Measurements from ENCODE around the gene RCAN3.
"Not testable (repeated sequence)": the region's sequence is repeated elsewhere in the genome, so short reads cannot be mapped to it uniquely, and the experiment has no call there.

Gene RCAN3

DNA sequence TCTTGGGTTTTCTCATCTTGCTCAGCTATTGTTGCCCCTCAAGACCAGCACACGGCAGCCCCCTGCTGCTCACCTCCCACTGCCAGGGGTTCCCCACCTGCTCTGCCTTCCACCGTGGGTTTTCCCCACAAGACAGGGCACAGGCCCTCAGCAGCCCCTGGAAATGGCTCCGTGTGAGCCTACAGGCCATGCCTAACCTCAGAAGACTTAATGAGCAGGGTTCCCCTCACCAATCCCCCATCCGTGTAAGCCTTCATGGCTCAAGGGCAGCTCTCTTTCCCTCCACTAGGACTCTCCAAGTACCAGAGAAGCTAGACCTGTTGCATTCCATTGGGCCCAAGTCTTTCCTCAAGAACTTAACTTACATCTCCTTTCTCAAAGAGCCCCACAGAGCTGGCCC, 18.4 kb upstream of the RCAN3 start:
- in situ Hi-C loops (cut with MboI; ENCODE audit: low sequenced_read_pairs) = no loop called here

DNA sequence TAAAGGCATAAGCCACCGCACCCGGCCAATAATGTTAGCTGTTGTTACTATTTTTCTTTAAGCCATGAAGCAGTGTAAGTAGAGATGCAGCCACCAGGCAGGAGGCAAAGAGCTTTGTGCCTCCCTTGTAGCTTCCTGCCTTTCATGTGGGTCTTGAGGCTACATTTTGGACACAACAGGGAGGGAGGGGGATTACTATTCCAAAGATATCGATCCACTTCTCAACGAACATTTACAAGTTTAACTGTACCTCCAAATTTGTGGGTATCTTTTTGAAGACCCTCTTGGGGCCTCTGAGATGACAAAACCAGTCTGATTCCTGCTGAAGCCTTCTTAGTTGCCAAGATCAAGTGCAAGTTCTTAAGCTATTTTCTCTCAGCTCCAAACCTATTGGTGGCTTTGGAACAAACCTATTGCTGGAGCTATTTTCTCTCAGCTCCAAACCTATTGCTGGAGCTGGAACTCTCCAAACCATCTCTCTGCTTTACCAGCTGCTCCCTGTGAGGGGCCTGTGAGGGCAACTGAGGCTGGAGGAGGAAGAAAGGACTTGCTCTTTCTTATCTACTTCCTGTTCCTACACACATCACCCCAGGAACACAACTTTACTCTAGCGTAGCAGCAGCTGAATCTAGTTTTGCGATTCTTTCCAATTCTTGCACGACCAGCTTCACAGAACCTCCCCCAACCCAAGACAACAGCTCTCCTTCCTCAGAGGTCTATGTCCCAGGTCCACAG, 16.1 kb upstream of the RCAN3 start:
- in situ Hi-C loops (cut with MboI; ENCODE audit: low sequenced_read_pairs) = no loop called here

DNA sequence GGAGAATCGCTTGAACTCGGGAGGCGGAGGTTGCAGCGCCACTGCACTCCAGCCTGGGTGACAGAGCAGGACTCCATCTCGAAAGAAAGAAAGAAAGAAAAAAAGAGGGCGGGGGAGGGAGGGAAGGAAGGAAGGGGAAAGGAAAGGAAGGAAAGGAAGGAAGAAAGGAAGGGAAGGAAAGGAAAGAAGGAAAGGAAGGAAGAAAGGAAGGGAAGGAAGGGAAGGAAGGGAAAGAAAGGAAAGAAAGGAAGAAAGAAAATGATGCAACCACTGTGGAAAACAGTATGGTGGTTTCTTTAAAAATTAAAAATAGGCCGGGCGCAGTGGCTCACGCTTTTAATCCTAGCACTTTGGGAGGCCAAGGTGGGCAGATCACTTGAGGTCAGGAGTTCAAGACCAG, 15.2 kb upstream of the RCAN3 start:
- in situ Hi-C loops (cut with MboI; ENCODE audit: low sequenced_read_pairs) = no loop called here

DNA sequence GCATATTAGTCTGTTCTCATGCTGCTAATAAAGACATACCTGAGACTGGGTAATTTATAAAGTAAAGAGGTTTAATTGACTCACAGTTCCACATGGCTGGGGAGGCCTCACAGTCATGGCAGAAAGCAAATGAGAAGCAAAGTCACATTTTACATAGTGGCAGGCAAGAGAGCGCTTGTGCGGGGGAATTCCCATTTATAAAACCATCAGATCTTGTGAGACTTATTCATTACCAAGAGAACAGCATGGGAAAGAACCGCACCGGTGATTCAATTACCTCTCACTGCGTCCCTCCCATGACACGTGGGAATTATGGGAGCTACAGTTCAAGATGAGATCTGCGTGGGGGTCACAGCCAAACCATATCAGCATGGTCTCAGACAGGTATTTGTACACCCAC, 14.5 kb upstream of the RCAN3 start:
- in situ Hi-C loops (cut with MboI; ENCODE audit: low sequenced_read_pairs) = not testable (repeated sequence)

DNA sequence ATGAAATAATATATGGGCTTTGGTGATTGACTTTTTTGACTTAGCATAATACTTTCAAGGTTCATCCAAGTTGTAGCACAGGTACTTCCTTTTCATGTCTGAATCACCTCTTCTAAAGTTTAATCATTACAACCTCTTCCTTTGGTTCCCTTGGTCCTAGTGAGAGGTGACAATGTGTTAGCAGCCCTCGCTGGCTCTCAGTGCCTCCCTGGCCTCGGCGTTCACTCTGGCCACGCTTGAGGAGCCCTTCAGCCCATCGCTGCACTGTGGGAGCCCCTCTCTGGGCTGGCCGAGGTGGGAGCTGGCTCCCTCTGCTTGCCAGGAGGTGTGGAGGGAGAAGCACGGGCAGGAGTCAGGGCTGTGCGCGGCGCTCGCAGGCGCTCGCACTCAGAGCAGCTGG, 13.0 kb upstream of the RCAN3 start:
- in situ Hi-C loops (cut with MboI; ENCODE audit: low sequenced_read_pairs) = no loop called here

DNA sequence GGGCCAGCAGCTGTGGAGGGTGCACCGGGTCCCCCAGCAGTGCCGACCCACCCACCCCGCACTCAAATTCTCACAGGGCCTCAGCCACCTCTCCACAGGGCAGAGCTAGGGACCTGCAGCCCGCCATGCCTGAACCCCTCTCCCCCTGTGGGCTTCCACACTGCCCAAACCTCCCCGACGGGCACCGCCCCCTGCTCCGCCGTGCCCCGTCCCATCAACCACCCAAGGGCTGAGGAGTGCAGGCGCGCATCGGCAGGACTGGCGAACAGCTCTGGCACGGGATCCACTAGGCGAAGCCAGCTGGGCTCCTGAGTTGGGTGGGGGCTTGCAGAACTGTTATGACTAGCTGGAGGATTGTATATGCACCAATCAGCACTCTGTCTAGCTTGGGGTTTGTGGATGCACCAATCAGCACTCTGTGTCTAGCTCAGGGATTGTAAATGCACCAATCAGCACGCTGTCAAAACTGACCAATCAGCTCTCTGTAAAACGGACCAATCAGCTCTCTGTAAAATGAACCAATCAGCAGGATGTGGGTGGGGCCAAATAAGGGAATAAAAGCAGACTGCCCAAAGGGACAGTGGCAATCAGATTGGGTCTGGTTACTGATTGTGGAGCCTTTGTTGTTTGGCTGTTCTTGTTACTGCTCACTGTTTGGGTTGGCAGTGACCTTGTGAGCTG, 12.4 kb upstream of the RCAN3 start:
- in situ Hi-C loops (cut with MboI; ENCODE audit: low sequenced_read_pairs) = no loop called here

DNA sequence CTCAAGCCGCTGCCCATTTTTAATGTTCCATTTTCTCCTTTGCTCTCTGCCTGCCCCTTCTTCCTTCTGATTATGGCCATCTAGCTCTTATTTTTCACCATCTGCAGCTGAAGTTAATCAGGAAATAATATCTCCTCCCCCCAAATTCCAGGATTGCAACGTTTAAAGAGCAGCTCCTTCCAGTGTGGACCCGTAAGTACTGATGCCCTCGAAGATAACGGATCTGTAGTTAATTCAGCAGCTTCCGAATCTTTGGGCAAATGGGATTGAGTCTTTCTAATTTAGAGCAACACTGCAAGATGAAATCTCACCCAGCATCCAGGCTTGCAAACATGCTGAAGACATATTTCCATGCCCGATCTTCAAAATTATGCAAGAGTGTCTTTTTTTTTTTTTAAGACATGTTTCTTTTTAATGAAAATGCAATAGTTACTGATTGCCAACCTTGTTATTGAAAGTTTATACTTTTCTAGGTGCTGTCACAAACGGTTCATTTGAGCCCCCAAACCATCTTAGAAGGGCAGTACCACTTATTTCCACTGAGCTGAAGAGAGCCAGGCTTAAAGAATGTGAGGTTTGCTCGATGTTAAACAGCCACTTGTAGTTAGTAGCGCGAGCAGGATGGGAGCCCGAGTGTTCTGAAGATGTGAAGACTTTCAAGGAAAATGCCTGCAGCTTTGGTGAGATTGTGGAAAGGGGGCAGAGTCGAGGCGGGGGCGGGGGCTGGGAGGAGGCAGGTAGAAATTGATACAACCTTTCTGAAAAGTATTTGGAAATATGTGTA, 10.9 kb upstream of the RCAN3 start:
- in situ Hi-C loops (cut with MboI; ENCODE audit: low sequenced_read_pairs) = no loop called here

DNA sequence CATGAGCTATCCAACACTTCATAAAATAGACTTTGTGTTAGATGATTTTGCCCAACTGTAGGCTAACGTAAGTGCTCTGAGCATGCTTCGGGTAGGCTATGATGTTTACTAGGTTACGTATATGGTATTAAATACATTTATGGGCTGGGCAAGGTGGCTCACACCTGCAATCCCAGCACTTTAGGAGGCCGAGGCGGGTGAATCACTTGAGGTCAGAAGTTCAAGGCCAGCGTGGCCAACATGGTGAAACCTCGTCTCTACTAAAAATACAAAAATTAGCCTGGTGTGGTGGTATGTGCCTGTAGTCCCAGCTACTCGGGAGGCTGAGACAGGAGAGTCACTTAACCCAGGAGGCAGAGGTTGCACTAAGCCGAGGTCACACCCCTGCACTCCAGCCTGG, 9.7 kb upstream of the RCAN3 start:
- in situ Hi-C loops (cut with MboI; ENCODE audit: low sequenced_read_pairs) = not testable (repeated sequence)

DNA sequence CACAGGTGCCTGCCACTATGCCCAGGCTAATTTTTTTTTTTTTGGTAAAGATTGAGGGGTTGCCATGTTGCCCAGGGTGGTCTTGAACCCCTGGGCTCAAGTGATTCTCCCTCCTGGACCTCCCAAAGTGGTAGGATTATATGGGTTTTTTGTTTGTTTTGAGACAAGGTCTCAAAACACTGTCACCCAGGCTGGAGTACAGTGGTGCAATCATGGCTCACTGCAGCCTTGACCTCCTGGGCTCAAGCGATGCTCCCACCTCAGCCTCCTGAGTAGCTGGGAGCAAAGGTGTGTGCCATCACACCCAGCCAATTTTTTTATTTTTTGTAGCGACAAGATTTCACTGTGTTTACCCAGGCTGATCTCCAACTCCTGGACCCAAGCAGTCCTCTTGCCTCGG, 8.9 kb upstream of the RCAN3 start:
- in situ Hi-C loops (cut with MboI; ENCODE audit: low sequenced_read_pairs) = no loop called here

DNA sequence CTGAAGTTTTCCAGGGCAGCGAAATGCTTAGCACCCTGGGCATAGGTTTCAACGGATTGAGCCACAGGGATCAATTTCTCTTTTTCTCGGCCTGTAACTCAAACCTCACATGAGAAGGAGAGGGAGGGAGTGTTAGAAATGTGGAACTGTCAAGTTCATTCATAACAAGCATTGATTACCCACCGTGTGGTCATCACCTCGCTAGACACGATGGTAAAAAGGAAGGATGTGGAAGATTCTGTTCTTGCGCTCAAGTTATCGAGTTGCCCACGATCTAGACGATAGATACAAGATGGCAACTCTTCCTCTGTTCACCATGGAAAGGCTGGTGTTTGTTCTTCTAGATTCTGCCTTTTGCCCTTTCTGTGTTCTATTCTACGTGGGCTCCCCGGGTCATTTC, 4.0 kb upstream of the RCAN3 start:
- in situ Hi-C loops (cut with MboI; ENCODE audit: low sequenced_read_pairs) = no loop called here

DNA sequence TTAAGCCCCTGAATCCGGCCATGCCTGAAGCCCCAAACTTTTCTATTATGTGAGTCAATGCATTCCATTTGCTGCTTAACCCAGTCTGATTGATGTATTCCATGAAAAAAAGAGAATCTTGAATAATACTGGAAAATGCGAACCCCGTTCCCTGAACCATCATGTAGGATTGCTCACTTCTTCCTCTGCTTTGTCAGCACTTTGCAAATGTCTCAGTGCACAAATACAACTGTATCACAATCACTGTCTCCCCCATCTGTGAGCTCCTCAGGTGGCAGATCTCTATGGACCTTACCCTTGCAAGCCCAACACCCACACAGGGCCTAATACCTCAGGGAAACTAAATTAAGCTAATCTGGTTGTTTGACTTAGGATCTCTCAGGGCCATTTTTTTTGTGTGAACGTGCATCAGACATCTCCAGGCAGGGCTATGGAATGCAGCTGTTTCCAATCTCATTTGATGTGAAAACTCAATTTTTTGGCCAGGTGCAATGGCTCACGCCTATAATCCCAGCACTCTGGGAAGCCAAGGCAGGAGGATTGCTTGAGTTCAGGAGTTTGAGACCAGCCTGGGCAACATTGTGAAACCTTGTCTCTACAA, 2.1 kb upstream of the RCAN3 start:
- in situ Hi-C loops (cut with MboI; ENCODE audit: low sequenced_read_pairs) = no loop called here

DNA sequence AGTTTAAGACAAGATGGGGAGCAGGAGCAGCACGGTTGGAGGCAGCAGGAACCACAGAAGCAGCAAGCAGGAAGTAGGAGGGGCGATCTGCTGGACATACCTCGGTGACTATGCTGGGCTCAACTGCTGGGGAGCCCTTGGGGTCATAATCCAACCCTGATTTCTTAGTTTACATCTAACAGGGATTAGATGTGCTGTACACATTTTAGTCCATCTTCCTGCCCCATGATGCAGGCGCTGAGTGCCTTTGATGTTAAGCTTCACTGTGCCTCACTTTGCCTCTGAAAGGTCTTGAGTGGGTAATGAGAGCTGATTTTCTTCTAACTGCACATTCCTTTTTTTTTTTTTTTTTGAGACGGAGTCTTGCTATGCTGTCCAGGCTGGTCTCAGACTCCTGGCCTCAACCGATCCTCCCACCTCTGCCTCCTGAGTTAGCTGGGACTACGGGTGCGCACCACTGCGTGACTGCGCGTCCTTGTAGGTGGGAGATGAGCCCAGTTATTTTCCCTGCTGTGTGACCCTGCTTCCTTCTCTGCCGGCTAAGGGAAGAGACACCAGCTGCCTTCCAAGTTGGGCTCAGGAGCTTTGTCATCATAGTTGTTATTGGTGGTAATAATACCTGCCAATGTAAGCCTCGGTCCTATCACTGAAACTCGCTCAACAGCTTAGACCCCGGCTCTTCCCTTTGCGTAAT, 1.1 kb upstream of the RCAN3 start:
- in situ Hi-C loops (cut with MboI; ENCODE audit: low sequenced_read_pairs) = no loop called here

DNA sequence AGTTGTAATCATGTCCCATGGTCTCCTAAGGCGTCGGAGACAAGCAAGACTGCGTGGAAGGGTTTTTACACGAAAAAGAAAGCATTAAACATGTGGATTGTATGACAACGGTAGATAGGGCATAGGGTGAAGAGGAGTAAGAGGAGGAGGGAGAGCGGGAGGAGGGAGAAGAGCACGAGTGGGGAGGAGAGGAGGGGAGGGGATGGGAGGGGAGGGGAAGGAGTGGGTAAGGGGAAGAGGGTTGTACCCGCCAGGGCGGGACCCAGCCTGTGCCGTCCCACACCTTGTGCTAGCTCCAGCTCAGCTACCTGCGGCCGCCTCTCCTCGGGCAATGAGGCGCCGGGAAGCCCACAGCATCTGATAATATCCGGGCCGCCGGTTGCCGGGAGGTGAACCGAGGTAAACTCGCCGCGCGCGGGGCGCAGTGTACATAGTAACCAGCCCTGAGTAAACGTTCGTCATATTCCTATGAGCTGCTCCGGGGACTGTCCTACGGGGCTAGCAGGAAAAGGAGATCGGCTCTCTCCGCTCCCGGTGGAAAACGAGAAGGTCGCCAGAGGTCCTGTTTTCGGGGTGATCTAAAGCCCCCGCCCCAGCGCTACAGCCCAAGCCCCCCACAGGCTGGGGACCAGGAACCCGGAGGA, 449 bp upstream of the RCAN3 start:
- in situ Hi-C loops (cut with MboI; ENCODE audit: low sequenced_read_pairs) = no loop called here

DNA sequence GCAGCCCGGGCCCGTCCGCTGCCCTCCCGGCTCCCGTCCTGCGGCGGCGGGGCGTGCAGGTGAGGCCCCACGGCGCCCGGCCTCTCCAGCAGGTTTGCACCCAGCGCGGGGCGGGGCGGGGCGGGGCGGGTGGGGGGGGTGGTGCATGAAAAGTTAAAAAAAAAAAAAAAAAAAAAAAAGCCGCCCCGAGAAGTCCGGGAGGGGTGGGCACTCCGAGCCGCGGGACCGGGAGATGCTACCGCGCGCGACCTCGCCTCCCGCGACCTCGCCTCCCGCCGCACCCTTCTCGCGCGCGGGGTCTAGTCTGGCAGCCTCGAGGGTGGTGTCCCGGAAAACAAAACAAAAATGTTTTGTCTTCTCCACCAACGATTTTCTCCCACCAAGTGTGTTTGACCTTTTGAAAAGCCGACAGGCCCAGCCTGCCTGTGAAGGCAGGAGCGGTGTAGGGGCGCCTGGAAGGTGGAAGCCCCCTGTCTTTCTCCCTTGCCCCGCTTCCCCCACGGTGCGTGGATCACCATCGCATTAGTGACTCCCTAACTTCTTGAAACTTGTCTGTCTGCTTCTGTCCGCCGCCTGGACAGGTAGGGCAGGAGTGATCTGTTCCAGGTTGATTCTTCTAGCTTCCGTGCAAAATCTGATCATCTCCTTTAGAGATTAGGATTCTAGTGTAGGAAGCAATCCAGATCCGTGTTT, 569 bp downstream of the RCAN3 start:
- in situ Hi-C loops (cut with MboI; ENCODE audit: low sequenced_read_pairs) = no loop called here

DNA sequence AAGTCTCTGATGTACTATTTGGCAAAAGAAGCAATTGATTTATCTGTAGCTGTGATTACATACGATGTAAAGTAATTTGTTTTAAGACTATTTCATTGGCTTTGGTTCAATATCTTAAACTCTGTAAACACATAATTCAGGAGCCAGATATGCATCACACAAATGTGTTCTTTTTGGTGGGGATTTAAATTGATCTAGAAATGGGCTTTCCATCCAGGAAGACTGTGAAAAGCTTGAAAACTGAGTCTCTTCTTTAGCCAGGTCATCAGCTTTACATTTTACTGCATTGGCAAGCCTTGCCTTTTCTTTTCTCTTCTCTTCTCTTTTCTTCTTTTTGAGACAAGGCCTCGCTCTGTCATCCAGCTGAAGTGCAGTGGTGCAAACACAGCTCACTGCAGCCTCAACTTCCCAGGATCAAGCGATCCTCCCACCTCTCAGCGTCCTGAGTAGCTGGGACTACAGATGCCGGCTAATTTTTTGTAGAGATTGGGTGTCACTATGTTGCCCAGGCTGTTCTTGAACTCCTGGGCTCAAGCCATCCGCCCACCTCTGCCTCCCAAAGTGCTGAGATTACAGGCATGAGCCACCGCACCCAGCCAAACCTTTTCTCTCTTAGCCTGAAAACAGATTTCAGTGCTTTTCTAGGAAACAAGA, 1.4 kb downstream of the RCAN3 start:
- in situ Hi-C loops (cut with MboI; ENCODE audit: low sequenced_read_pairs) = no loop called here

DNA sequence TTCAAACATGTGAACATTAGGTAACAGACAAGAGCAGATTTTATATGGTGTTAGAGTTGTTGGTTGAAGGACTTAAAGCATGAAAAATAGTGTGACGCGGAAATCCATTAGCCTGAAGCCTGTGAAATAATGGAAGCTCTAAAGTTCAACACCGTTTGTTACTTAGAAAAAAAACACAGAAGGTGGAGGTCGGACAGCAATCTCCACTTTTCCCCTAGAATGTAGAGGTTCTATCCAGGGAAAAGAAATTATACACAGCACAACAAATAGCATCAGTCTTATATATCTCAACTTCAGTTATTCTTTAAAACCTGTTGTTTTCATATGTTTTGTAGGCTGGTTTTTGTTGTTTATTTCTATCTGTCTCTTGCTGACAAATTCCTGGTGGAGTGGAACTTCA, 1.9 kb downstream of the RCAN3 start:
- in situ Hi-C loops (cut with MboI; ENCODE audit: low sequenced_read_pairs) = no loop called here

DNA sequence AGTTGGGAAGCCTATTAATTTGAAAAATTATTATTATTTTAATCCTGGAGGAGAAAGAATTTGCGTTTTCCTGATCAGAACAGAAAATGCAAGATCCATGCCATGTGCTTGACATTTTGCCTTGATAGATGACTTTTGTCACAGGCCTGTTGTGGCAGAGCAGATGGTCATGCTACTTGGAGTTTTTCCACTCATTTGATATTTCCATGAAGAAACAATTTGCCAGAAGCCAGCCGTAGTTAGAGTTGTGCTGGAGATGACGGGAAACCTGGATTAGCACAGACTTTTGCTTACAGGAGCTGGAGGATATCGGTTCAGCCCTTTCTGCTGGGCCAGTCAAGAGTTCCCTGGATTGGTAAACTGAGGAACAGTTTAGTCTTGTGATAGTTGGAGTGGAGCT, 3.2 kb downstream of the RCAN3 start:
- in situ Hi-C loops (cut with MboI; ENCODE audit: low sequenced_read_pairs) = no loop called here

DNA sequence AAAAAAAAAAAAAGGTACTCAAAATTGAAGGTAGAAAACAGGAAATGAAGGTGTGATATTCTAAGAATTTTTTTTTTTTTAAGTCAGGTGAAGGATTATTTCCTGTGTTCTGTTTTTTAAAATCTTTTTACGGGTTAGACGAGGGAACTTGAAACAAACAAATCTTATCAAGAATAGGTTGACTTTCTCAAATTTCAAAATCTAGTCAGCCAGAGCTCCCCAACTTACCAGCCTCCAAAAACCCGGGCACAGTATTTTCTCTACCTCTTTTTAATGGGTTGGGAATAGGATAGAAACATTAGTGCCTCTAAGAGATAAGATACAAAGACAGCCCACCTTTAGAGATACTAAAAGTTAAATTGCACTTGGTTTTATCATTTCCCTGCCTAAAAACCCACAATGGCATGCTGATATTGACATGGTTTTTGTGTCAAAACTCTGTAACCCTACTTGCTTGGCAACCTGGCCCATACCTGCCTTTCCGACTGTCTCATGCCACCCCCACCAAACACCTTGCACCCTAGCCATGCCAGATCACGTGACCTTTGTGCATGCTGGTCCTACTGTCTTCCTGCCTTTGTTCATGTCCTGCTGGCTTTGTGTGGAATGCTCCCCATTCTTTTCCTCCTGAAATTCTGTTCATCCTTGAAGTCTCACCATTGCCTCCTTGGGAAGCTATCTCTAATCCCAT, 4.2 kb downstream of the RCAN3 start:
- in situ Hi-C loops (cut with MboI; ENCODE audit: low sequenced_read_pairs) = no loop called here

DNA sequence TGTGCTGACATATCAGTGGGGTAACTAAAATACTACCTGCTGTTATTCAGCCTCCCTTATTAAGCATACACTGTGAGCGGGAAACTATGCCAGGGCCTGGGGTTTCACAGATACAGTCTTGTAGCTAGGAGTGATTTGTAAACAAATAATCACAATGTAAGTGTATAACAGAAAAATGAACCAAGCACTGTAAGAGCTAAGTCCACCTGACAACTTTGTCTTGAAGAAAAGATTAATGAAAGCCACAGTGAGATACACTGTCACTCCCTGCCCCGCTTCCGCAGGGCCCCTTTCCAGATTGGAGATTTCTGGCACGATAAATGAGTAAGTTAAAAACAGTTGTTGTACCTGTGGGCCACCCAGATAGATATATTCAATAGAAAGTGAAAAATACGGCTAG, 4.8 kb downstream of the RCAN3 start:
- in situ Hi-C loops (cut with MboI; ENCODE audit: low sequenced_read_pairs) = no loop called here

Data from HL-60/S4 (cell line).